DOHH2 (cell line): ENCODE data around the gene ITGA8.

ENCODE experiments used
- H3F3A ChIP-seq: fragments of 200-600 bp; sonication (generic), shearing (Covaris generic); 2 replicates; pipeline ENCODE4 v1.6.0; 2016; ENCODE audit warnings: antibody characterized with exemption, mild to moderate bottlenecking; ENCODE audit not compliant: control insufficient read depth, insufficient read depth
- H3K27ac ChIP-seq: fragments of 200-600 bp; sonication (generic); 2 replicates; pipeline ENCODE4 v1.5.1; 2014; ENCODE audit warnings: low read depth, mild to moderate bottlenecking, low read length, moderate library complexity
- H3K27me3 ChIP-seq: fragments of 200-600 bp; sonication (generic); 2 replicates; pipeline ENCODE4 v1.6.1; 2014; ENCODE audit warnings: mild to moderate bottlenecking, low read length, mixed read lengths; ENCODE audit not compliant: control insufficient read depth
- H3K36me3 ChIP-seq: fragments of 200-600 bp; sonication (generic); 2 replicates; pipeline ENCODE4 v1.6.1; 2014; ENCODE audit warnings: mild to moderate bottlenecking, low read length, moderate library complexity, mixed read lengths; ENCODE audit not compliant: control insufficient read depth
- H3K4me1 ChIP-seq: fragments of 200-600 bp; sonication (generic); 2 replicates; pipeline ENCODE4 v1.6.1; 2014; ENCODE audit warnings: mild to moderate bottlenecking, low read length, mixed read lengths; ENCODE audit not compliant: control insufficient read depth
- H3K4me2 ChIP-seq: fragments of 200-600 bp; sonication (generic); 2 replicates; pipeline ENCODE4 v1.6.0; 2014; ENCODE audit warnings: mild to moderate bottlenecking, low read length, moderate library complexity
- H3K4me3 ChIP-seq: fragments of 200-600 bp; sonication (generic); 2 replicates; pipeline ENCODE4 v1.5.1; 2014; ENCODE audit warnings: mild to moderate bottlenecking, low read length, mixed read lengths
- H3K79me2 ChIP-seq: fragments of 200-600 bp; sonication (generic); 2 replicates; pipeline ENCODE4 v1.6.1; 2014; ENCODE audit warnings: mild to moderate bottlenecking, low read length, mixed read lengths; ENCODE audit not compliant: control insufficient read depth
- H3K9me2 ChIP-seq: fragments of 200-600 bp; sonication (generic); replicated peaks from 2 replicates; pipeline ENCODE4 v1.6.1; 2014; ENCODE audit warnings: mild to moderate bottlenecking, low read length, mixed read lengths; ENCODE audit not compliant: control insufficient read depth
- H3K9me3 ChIP-seq: fragments of 200-600 bp; sonication (generic); 2 replicates; pipeline ENCODE4 v1.6.1; 2014; ENCODE audit warnings: antibody characterized with exemption, low read length, mixed read lengths; ENCODE audit not compliant: control insufficient read depth, insufficient read depth
- H4K20me1 ChIP-seq: fragments of 200-600 bp; sonication (generic); 2 replicates; pipeline ENCODE4 v1.6.0; 2014; ENCODE audit warnings: low read depth, mild to moderate bottlenecking, antibody characterized with exemption, low read length, moderate library complexity; ENCODE audit not compliant: control insufficient read depth, insufficient read depth
- CTCF ChIP-seq: fragments of 200-600 bp; sonication (generic); IDR thresholded peaks from one replicate; pipeline ENCODE4 v1.5.1; 2014; ENCODE audit warnings: antibody characterized with exemption, mild to moderate bottlenecking, low read depth, low read length; ENCODE audit not compliant: poor library complexity, severe bottlenecking
- EZH2phosphoT487 ChIP-seq: fragments of 200-600 bp; sonication (generic); IDR thresholded peaks from 2 replicates; pipeline ENCODE4 v1.6.1; 2017; ENCODE audit warnings: borderline replicate concordance, mild to moderate bottlenecking, antibody characterized with exemption, low read length, moderate library complexity, mixed read lengths

The ITGA8 gene

GRCh38 chr10:15531927-15532722, 187.6 kb downstream of the ITGA8 start:
- H4K20me1 ChIP-seq = no peaks in the 10 kb centered on the region
- no peak overlapping the region for H3K27ac ChIP-seq
- TF ChIP-seq EZH2phosphoT487 = no peak
- no peaks in the 10 kb centered on the region for H3K36me3 ChIP-seq
- H3K27me3 ChIP-seq = no peaks in the 10 kb centered on the region
- no peak overlapping the region for H3K4me2 ChIP-seq
- no peaks in the 10 kb centered on the region for H3F3A ChIP-seq
- no peaks in the 10 kb centered on the region for H3K79me2 ChIP-seq
- H3K9me3 ChIP-seq = no peaks in the 10 kb centered on the region
- H3K4me3 ChIP-seq = no peak overlapping the region
- no peaks in the 10 kb centered on the region for H3K9me2 ChIP-seq
- no peaks in the 10 kb centered on the region for H3K4me1 ChIP-seq

GRCh38 chr10:15528859-15529239, 190.9 kb downstream of the ITGA8 start:
- Histone ChIP-seq H4K20me1 (no peaks in the 10 kb centered on the region), H3F3A (no peaks in the 10 kb centered on the region), H3K79me2 (no peaks in the 10 kb centered on the region), H3K36me3 (no peaks in the 10 kb centered on the region), H3K9me2 (no peaks in the 10 kb centered on the region), H3K27me3 (no peaks in the 10 kb centered on the region), H3K9me3 (no peaks in the 10 kb centered on the region), H3K4me3 (no peak overlapping the region), H3K27ac (no peak overlapping the region), H3K4me1 (no peaks in the 10 kb centered on the region), H3K4me2 (no peak overlapping the region)
- no peak for TF ChIP-seq CTCF
- TF ChIP-seq EZH2phosphoT487 = no peak

- Histone ChIP-seq H3K27me3 (no peaks in the 10 kb centered on the region), H3K79me2 (no peaks in the 10 kb centered on the region), H3K4me3 (no peak overlapping the region), H3K36me3 (no peaks in the 10 kb centered on the region), H3F3A (no peaks in the 10 kb centered on the region), H4K20me1 (no peaks in the 10 kb centered on the region), H3K9me2 (no peaks in the 10 kb centered on the region), H3K4me1 (no peaks in the 10 kb centered on the region), H3K27ac (no peak overlapping the region), H3K9me3 (no peaks in the 10 kb centered on the region), H3K4me2 (no peak overlapping the region)
- TF ChIP-seq EZH2phosphoT487 = no peak
- TF ChIP-seq CTCF = no peak
These were observed 193.0 kb downstream of the ITGA8 start for GRCh38 chr10:15526754-15527153.

- Histone ChIP-seq H3K27me3 (no peaks in the 10 kb centered on the region), H3F3A (no peaks in the 10 kb centered on the region), H3K4me2 (no peak overlapping the region), H3K27ac (no peak overlapping the region), H3K4me1 (no peaks in the 10 kb centered on the region), H3K36me3 (no peaks in the 10 kb centered on the region), H3K4me3 (no peak overlapping the region), H3K9me2 (no peaks in the 10 kb centered on the region), H3K79me2 (no peaks in the 10 kb centered on the region), H4K20me1 (no peaks in the 10 kb centered on the region), H3K9me3 (no peaks in the 10 kb centered on the region)
- no peak for TF ChIP-seq CTCF
- no peak for TF ChIP-seq EZH2phosphoT487
These were observed 198.3 kb downstream of the ITGA8 start for GRCh38 chr10:15521328-15521903.
